ENCODE data around the gene MRPL23. TPM values are rescaled to one million over a fixed set of nuclear protein-coding genes. Genes with fewer than 3 reads are reported as not detected.

Gene MRPL23
- total RNA-seq, 1 experiment from 2014 or later, result 232 TPM

- Histone ChIP-seq H3K27ac (ENCODE audit: low read length) (no peak overlapping the region), H3K4me2 (ENCODE audit: low read length) (no peak overlapping the region), H3K27me3 (ENCODE audit: low read length) (no peaks in the 10 kb centered on the region), H2AFZ (ENCODE audit: low read length) (no peak overlapping the region), H3K9ac (ENCODE audit: low read length) (no peak overlapping the region), H3K9me2 (replicated peaks; ENCODE audit: low read length) (no peaks in the 10 kb centered on the region), H3K4me1 (ENCODE audit: insufficient read depth, low read length) (no peaks in the 10 kb centered on the region), H3F3A (ENCODE audit: low read length, unreplicated experiment) (no peaks in the 10 kb centered on the region), H3K4me3 (ENCODE audit: low read length) (no peak overlapping the region), H3K79me2 (ENCODE audit: low read length) (no peaks in the 10 kb centered on the region), H3K36me3 (ENCODE audit: low read depth, low read length) (no peaks in the 10 kb centered on the region), H4K20me1 (ENCODE audit: low read length) (no peaks in the 10 kb centered on the region), H3K9me3 (ENCODE audit: low read length) (no peaks in the 10 kb centered on the region)
- BruUV-seq (replicated peaks), result no TSS peak
- no peak for TF ChIP-seq EZH2 (IDR thresholded peaks at IDR 0.05; ENCODE audit: low read length, unreplicated experiment)
- TF ChIP-seq CTCF (conservative IDR thresholded peaks at IDR 0.05; ENCODE audit: low read depth, low read length), result no peak
- no peak for TF ChIP-seq EZH2phosphoT487 (IDR thresholded peaks at IDR 0.05; ENCODE audit: borderline replicate concordance, low read length)
- POLR2A ChIA-PET (ENCODE audit: unreplicated experiment), result no interaction called here
- DNase-seq (no peak), ATAC-seq (no peak)
- CTCF ChIA-PET, result no interaction called here
- intact Hi-C loops (cut with micrococcal nuclease), result no loop called here
Observed at GRCh38 chr11:1928470-1928890, 18.7 kb upstream of the MRPL23 start.

DNA sequence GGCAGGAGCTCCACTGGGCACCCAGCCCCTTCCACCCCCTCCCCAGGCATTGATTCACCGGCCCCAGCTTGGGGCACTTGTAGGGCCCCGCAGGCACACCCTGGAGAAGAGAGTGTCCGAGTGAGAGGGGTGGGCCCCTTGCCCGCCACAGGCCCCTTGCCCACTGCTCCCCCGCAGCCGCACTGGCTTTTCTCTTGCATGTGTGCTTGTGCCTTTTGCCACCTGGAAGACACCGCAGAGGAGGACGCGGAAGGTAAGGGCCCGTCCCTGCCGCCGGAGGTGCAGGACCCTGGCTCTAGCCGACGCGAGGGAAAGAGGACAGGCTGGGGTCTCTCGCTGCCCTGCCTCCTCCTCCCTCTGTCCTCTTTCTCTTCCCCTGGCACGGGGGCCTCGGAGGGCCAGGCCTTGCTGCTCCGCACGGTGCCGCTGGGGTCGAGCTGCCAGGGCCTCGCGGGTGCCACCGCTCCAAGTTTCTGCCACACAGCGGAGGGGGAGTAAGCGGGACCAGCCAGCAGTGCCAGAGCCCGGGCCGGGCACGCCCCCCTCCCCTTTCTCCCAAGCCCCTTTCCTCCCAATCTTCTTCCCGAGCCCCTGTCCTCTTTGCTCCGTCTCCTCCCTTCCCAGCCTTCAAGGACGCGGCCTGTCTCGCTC, 18.1 kb upstream of the MRPL23 start:
- no peaks in the 10 kb centered on the region for H4K20me1 ChIP-seq (ENCODE audit: low read length)
- ChIA-PET POLR2A (ENCODE audit: unreplicated experiment) (no interaction called here), CTCF (no interaction called here)
- ATAC-seq (no peak), DNase-seq (no peak)
- no peaks in the 10 kb centered on the region for H3K79me2 ChIP-seq (ENCODE audit: low read length)
- BruUV-seq (replicated peaks), result no TSS peak
- no peaks in the 10 kb centered on the region for H3K27me3 ChIP-seq (ENCODE audit: low read length)
- no peak for TF ChIP-seq CTCF (conservative IDR thresholded peaks at IDR 0.05; ENCODE audit: low read depth, low read length)
- H3K4me3 ChIP-seq (ENCODE audit: low read length), result no peak overlapping the region
- H3K4me1 ChIP-seq (ENCODE audit: insufficient read depth, low read length), result no peaks in the 10 kb centered on the region
- no peak overlapping the region for H3K4me2 ChIP-seq (ENCODE audit: low read length)
- no peak overlapping the region for H2AFZ ChIP-seq (ENCODE audit: low read length)
- no peaks in the 10 kb centered on the region for H3F3A ChIP-seq (ENCODE audit: low read length, unreplicated experiment)
- intact Hi-C loops (cut with micrococcal nuclease), result no loop called here
- no peak overlapping the region for H3K27ac ChIP-seq (ENCODE audit: low read length)
- no peaks in the 10 kb centered on the region for H3K9me3 ChIP-seq (ENCODE audit: low read length)
- H3K36me3 ChIP-seq (ENCODE audit: low read depth, low read length), result no peaks in the 10 kb centered on the region
- no peak overlapping the region for H3K9ac ChIP-seq (ENCODE audit: low read length)
- H3K9me2 ChIP-seq (replicated peaks; ENCODE audit: low read length), result no peaks in the 10 kb centered on the region

GRCh38 chr11:1929621-1930461, 17.3 kb upstream of the MRPL23 start:
- DNase-seq (no peak), ATAC-seq (no peak)
- Histone ChIP-seq H3K9me2 (replicated peaks; ENCODE audit: low read length) (no peaks in the 10 kb centered on the region), H3K4me1 (ENCODE audit: insufficient read depth, low read length) (no peaks in the 10 kb centered on the region), H3K27ac (ENCODE audit: low read length) (no peak overlapping the region), H3K27me3 (ENCODE audit: low read length) (no peaks in the 10 kb centered on the region), H3K9me3 (ENCODE audit: low read length) (no peaks in the 10 kb centered on the region), H3K36me3 (ENCODE audit: low read depth, low read length) (no peaks in the 10 kb centered on the region), H3K79me2 (ENCODE audit: low read length) (no peaks in the 10 kb centered on the region), H3K9ac (ENCODE audit: low read length) (no peak overlapping the region), H4K20me1 (ENCODE audit: low read length) (no peaks in the 10 kb centered on the region), H3F3A (ENCODE audit: low read length, unreplicated experiment) (no peaks in the 10 kb centered on the region), H2AFZ (ENCODE audit: low read length) (no peak overlapping the region), H3K4me3 (ENCODE audit: low read length) (no peak overlapping the region), H3K4me2 (ENCODE audit: low read length) (no peak overlapping the region)
- BruUV-seq (replicated peaks), result no TSS peak
- TF ChIP-seq EZH2phosphoT487 (IDR thresholded peaks at IDR 0.05; ENCODE audit: borderline replicate concordance, low read length) (no peak), CTCF (conservative IDR thresholded peaks at IDR 0.05; ENCODE audit: low read depth, low read length) (no peak), EZH2 (IDR thresholded peaks at IDR 0.05; ENCODE audit: low read length, unreplicated experiment) (no peak)
- intact Hi-C loops (cut with micrococcal nuclease), result no loop called here
- ChIA-PET CTCF (no interaction called here), POLR2A (ENCODE audit: unreplicated experiment) (no interaction called here)
